NCI-H187 treated with DMSO at 0.1 percent for 48 hours (cell line): ENCODE data around the gene TMC3.

Source experiments
- DNase-seq: peaks from one replicate; lab custom pipeline; 2025; lab: John Stamatoyannopoulos, UW

The TMC3 gene

GRCh38 chr15:81297603-81298575, 76.1 kb downstream of the TMC3 start:
- no peak for DNase-seq

- no peak for DNase-seq
These were observed 76.9 kb downstream of the TMC3 start for GRCh38 chr15:81297147-81297572.

GRCh38 chr15:81296673-81297072, 77.3 kb downstream of the TMC3 start:
- no peak for DNase-seq

- DNase-seq, result no peak
These were observed 77.8 kb downstream of the TMC3 start for GRCh38 chr15:81296186-81296585.

GRCh38 chr15:81295486-81296121, 78.4 kb downstream of the TMC3 start:
- DNase-seq, result no peak

- DNase-seq, result no peak
These were observed 79.5 kb downstream of the TMC3 start for GRCh38 chr15:81294516-81294880.

- DNase-seq, result no peak
These were observed 80.1 kb downstream of the TMC3 start for GRCh38 chr15:81293728-81294515.

- no peak for DNase-seq
These were observed 81.5 kb downstream of the TMC3 start for GRCh38 chr15:81292523-81293001.

- no peak for DNase-seq
These were observed 82.0 kb downstream of the TMC3 start for GRCh38 chr15:81291916-81292522.

- DNase-seq, result no peak
These were observed 84.1 kb downstream of the TMC3 start for GRCh38 chr15:81289910-81290309.

GRCh38 chr15:81288616-81289015, 85.4 kb downstream of the TMC3 start:
- no peak for DNase-seq

- DNase-seq, result no peak
These were observed 86.0 kb downstream of the TMC3 start for GRCh38 chr15:81288040-81288439.

- no peak for DNase-seq
These were observed 87.3 kb downstream of the TMC3 start for GRCh38 chr15:81286621-81287121.

GRCh38 chr15:81285461-81285860, 88.6 kb downstream of the TMC3 start:
- DNase-seq, result no peak

- no peak for DNase-seq
These were observed 89.6 kb downstream of the TMC3 start for GRCh38 chr15:81284256-81285031.

GRCh38 chr15:81282911-81283310, 91.1 kb downstream of the TMC3 start:
- no peak for DNase-seq

- no peak for DNase-seq
These were observed 91.5 kb downstream of the TMC3 start for GRCh38 chr15:81282606-81282895.

- DNase-seq, result no peak
These were observed 92.0 kb downstream of the TMC3 start for GRCh38 chr15:81281766-81282605.

GRCh38 chr15:81281456-81281735, 92.6 kb downstream of the TMC3 start:
- no peak for DNase-seq
